ENCODE data around the gene PHLDB2.

DNA sequence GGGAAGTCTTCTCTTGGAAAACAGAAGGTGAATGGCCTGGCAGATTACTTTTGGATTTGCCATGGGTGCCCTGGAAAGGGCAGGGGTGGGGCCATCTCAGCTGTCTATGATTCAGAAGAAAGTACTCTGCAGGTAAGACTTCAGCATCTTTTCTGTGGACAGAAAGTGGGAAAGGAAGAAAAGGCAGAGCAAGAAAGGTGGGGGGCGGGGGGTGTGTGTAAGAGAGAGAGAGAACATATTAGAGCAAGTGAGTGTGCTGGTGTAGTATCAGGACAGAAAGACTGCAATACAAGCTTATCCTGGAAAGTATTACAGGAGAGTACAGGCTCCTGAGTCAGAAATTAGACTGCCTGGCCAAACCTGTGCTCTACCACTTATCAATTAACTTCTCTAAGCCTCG is 145.1 kb downstream of the PHLDB2 start:
- TF ChIP-seq YY1 (IDR thresholded peaks at IDR 0.05; ENCODE audit: insufficient read depth, insufficient read length): no peak
- TF ChIP-seq SUZ12 (IDR thresholded peaks at IDR 0.05; ENCODE audit: extremely low read depth, insufficient read depth, insufficient read length): no peak
- TF ChIP-seq ZNF274 (IDR thresholded peaks at IDR 0.05; ENCODE audit: low read depth, low read length): no peak
